GM12875 (cell line): ENCODE data around the gene LEMD1.

Source experiments
- H3K4me3 ChIP-seq: one replicate; pipeline ENCODE4 v1.5.1; 2011; ENCODE audit warnings: low read depth, low read length, control low read depth
- CTCF ChIP-seq: IDR thresholded peaks from 2 replicates; pipeline ENCODE4 v1.5.1; 2011; ENCODE audit warnings: low read depth, mild to moderate bottlenecking, control low read depth, inconsistent platforms, low read length, moderate library complexity, borderline replicate concordance; ENCODE audit not compliant: insufficient read depth

Gene LEMD1

DNA sequence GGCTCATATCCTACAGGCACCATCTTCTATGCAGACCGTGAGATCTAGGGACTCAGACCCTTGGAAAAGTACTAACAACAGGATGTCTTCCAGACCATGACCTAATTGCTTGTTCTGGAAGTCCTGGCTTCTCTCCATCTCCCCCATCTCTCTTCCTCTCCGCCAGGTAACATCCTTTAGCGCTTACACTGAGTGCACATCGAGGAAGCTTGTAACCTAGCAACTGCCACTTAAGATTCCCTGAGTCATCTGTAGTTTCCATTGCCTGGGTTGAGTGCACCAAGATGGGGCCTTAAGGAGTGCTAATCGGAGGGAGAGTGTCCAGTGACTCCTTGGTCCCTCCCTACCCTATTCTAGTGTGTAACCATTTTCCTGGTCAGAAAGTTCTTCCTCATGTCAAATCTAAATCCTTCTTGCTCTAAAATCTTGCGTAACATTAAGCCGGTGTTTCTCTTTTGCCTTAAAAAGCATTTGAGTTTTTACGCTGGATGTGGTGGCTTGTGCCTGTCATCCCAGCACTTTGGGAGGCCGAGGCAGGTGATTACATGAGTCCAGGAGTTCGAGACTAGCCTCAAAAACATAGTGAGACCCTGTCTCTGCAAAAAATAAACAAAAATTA lies 74.8 kb downstream of the LEMD1 start:
- H3K4me3 ChIP-seq, result no peak overlapping the region
- no peak for TF ChIP-seq CTCF

DNA sequence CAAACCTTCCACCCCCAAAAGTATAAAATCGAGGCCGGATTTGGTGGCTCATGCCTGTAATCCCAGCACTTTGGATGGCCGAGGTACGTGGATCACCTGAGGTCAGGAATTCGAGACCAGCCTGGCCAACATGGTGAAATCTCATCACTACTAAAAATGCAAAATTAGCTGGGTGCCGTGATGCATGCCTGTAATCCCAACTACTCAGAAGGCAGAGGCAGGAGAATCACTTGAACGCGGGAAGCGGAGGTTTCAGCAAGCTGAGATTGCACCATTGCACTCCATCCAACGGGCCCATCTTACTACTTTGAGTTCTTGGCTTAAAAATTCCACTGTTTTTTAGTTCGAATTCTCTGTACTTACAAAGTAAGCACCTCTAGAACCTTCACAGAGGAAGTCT lies 76.1 kb downstream of the LEMD1 start:
- TF ChIP-seq CTCF, result no peak
- H3K4me3 ChIP-seq, result no peak overlapping the region

DNA sequence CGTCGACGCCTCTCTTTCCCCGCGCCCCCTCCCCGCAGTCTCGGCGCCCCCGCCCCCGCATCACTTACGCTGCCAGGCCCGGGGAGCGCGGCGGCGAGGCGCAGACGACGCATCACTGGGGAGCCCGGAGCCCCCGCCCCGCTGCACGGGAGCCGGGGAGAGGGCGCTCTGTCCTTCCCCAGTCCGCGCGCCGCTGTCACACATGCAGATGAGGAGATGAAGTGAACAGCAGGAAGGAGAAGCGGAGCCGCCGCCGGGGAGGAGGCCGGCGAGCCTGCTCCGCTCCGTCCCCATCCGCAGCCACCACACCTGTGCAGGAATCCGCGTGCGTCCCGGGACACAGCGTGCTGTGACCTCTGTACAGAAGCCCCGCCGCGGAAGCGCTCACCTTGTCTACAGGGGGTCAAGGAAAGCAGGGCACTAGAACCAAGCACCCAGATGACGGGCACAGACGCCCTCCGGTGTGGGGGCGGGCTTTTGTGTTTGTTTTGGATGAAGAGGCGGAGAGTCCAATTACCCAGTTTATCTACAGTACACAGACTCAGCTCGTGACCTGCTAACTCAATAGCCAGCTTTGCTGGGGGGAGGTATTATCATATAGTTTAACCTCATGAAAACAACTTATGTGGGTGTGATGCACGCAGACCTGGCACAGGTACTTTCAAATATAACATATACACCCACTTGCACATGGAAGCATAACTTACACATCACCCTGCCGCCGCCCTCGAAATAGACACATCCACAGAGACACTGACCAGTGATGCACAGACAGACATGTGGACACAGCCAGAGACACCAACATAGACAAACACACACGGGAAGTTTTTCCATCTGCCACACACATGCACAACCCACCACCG lies 77.6 kb downstream of the LEMD1 start:
- H3K4me3 ChIP-seq, result no peak overlapping the region
- TF ChIP-seq CTCF, result no peak

DNA sequence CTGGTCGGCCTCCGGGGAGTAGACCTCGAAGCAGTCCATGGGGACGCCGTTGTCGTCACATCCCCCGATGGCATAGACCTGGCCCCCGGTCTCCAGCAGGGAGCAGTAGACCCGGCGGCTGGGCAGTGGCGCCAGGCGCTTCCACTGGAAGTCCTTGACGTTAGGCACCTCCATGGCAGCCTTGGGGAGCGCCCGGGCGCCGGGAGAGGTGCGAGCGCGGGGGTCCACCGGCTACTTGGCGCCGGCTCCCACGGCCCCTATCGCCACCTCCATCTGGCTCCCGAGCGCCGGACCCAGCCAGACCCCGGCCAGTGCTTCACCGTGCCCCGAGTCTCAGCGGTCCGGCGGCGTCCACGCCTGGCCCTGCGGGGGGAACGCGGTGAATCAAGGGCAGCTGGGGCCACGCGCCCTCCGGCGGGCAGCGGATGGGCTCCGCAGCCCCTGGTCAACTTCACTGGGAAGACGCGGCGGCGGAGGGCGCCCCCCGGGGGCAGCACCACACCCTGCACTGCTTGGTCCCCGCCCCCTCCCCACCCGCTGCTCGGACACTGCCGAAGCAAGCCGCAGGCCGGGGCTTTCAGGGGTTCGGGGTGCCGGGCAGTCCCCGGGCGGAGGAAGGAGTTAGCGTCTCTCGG lies 78.3 kb downstream of the LEMD1 start:
- H3K4me3 ChIP-seq, result no peak overlapping the region

GRCh38 chr1:205342986-205343385 lies 78.9 kb downstream of the LEMD1 start:
- H3K4me3 ChIP-seq, result no peak overlapping the region
- TF ChIP-seq CTCF, result no peak

More for the DNA sequence above, 78.3 kb downstream of the LEMD1 start:
- TF ChIP-seq CTCF, result no peak

- TF ChIP-seq CTCF, result no peak
- H3K4me3 ChIP-seq, result no peak overlapping the region
These were observed 81.2 kb downstream of the LEMD1 start for GRCh38 chr1:205340676-205341075.
